Kidney (tissue), 14 donors: ENCODE results near the gene ADIPOR2. TPM values are rescaled to one million over a fixed set of nuclear protein-coding genes. Genes with fewer than 3 reads are reported as not detected.
"Not testable (repeated sequence)": the region's sequence is repeated elsewhere in the genome, so short reads cannot be mapped to it uniquely, and the experiment has no call there.

ENCODE experiments used
- DNase-seq, 5 donors: peaks; one replicate each; pipeline ENCODE4 v3.0.0-alpha.2; 2013 to 2020
- FAIRE-seq: peaks from 2 replicates; lab custom pipeline; 2012; peaks lifted over from hg19 to GRCh38; lab: Jason Lieb, UNC
- H3K27ac ChIP-seq, 2 donors: one replicate each; pipeline ENCODE4 v1.7.0; 2013; ENCODE audit warnings: low read depth in 2 of 2, low read length in 2 of 2, inconsistent platforms in 1 of 2
- H3K27me3 ChIP-seq: one replicate; pipeline ENCODE4 v1.7.1; 2013; ENCODE audit warnings: low read length, inconsistent platforms; ENCODE audit not compliant: control insufficient read depth, insufficient read depth
- H3K36me3 ChIP-seq, 3 donors: one replicate each; pipeline versions ENCODE4 v1.7.0 to v1.7.1; 2013; ENCODE audit warnings: low read length in 3 of 3, control low read depth in 1 of 3, inconsistent platforms in 1 of 3; ENCODE audit not compliant: insufficient read depth in 3 of 3, control insufficient read depth in 2 of 3
- H3K4me1 ChIP-seq, 3 donors: one replicate each; pipeline versions ENCODE4 v1.7.0 to v1.7.1; 2013; ENCODE audit warnings: low read length in 3 of 3, inconsistent platforms in 1 of 3, low read depth in 1 of 3; ENCODE audit not compliant: control insufficient read depth in 2 of 3, insufficient read depth in 2 of 3
- H3K4me3 ChIP-seq, 3 donors: one replicate each; pipeline versions ENCODE4 v1.7.0 to v1.8.1; 2013; ENCODE audit warnings: low read length in 3 of 3, control low read depth in 1 of 3, inconsistent platforms in 1 of 3
- H3K9ac ChIP-seq, 3 donors: one replicate each; pipeline versions ENCODE4 v1.7.0 to v1.7.1; 2013; ENCODE audit warnings: low read length in 3 of 3, control low read depth in 1 of 3, inconsistent platforms in 1 of 3
- H3K9me3 ChIP-seq, 3 donors: one replicate each; pipeline versions ENCODE4 v1.7.0 to v1.7.1; 2013; ENCODE audit warnings: low read length in 3 of 3, control low read depth in 1 of 3, inconsistent platforms in 1 of 3; ENCODE audit not compliant: control insufficient read depth in 2 of 3, insufficient read depth in 1 of 3
- CTCF ChIP-seq: IDR thresholded peaks from 3 replicates; pipeline ENCODE4 v1.5.1; 2012; ENCODE audit warnings: mild to moderate bottlenecking, moderate library complexity, borderline replicate concordance; ENCODE audit not compliant: insufficient read depth; ENCODE audit errors: extremely low read depth
- intact Hi-C: fragments of 100-400 bp; cut with DNase I; formaldehyde crosslinking; loops from one replicate; pipeline ENCODE4 v1.11.1; 2022
- polyA plus RNA-seq: library from polyadenylated mRNA; stranded (reverse); fragments of 350-450 nt; fragmentation: Illumina TruSeq; extraction: RNeasy Lipid Tissue Mini Kit (QIAGEN cat#74804); gene quantifications from one replicate; pipeline ENCODE4 v1.2.3, GENCODE V29; 2014; ENCODE audit warnings: low read depth, low replicate concordance; ENCODE audit not compliant: insufficient read depth
- total RNA-seq: library from RNA; stranded (reverse); fragmentation: NEBNext Ultra II Directional; extraction: Animal tissue kit (Norgen Biotek cat#: 25700); gene quantifications from one replicate; pipeline ENCODE4 v1.2.1, GENCODE V29; 2021
- donor health status: control.
- donor health status: control.
- donor health status: control.
- donor health status: control.
- donor health status: control.
- donor health status: DM: yes; HTN: yes; CAD: no.
- donor health status: Normal renal cell carcinoma (clear cell type).

ADIPOR2 gene
- total and polyA plus RNA-seq, 2 donors from 2014 or later: 26.7 to 50.0 TPM

DNA sequence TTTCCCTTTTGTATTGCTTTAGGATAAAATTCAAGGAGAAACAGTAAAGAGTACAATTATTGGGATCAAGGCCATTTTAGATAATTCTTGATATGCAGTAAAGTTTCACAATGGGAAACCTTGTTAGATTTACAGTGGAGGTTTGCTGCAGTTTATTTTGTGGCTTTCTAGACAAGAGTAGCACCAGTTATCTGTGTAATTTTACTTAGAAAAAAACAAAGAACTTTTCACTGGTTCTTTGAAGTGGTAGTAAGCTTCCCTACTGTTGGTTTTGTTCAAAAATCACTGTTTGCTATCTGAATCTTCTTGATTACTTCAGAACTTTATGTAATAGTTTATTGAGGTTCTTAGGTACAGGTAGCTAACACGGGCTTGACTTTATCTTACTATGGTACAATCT, 42.0 kb downstream of the ADIPOR2 start:
- H3K36me3 ChIP-seq: no peaks in the 10 kb centered on the region
- no peaks in the 10 kb centered on the region for H3K27me3 ChIP-seq
- no peak overlapping the region for H3K27ac ChIP-seq
- H3K4me3 ChIP-seq: no peak overlapping the region
- no peak overlapping the region for H3K9ac ChIP-seq
- FAIRE-seq: no peak
- peaks cover 0 to 2% (median 0%) of the 10 kb centered on the region in 3 donors for H3K4me1 ChIP-seq
- no peak for TF ChIP-seq CTCF
- intact Hi-C loops: no loop called here
- no peaks in the 10 kb centered on the region for H3K9me3 ChIP-seq
- no peak for DNase-seq

DNA sequence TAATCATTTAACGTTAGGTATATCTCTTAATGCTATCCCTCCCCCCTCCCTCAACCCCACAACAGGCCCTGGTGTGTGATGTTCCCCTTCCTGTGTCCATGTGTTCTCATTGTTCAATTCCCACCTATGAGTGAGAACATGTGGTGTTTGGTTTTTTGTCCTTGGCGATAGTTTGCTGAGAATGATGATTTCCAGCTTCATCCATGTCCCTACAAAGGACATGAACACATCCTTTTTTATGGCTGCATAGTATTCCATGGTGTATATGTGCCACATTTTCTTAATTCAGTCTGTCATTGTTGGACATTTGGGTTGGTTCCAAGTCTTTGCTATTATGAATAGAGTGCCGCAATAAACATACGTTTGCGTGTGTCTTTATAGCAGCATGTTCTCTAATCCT, 42.8 kb downstream of the ADIPOR2 start:
- H3K4me1 ChIP-seq, FAIRE-seq, H3K4me3 ChIP-seq, intact Hi-C loops, H3K36me3 ChIP-seq, DNase-seq, H3K9me3 ChIP-seq, H3K27me3 ChIP-seq, H3K27ac ChIP-seq, H3K9ac ChIP-seq: not testable (repeated sequence)

GRCh38 chr12:1737652-1738286, 46.9 kb downstream of the ADIPOR2 start:
- Histone ChIP-seq H3K27me3 (no peaks in the 10 kb centered on the region), H3K36me3 (no peaks in the 10 kb centered on the region), H3K27ac (no peak overlapping the region), H3K9ac (no peak overlapping the region), H3K4me3 (no peak overlapping the region), H3K9me3 (no peaks in the 10 kb centered on the region), H3K4me1 (peaks cover 0 to 2% (median 0%) of the 10 kb centered on the region in 3 donors)
- intact Hi-C loops: no loop called here
- TF ChIP-seq CTCF: no peak
- FAIRE-seq (no peak), DNase-seq (peak in 2 of 5 donors; percentile 12 to 19)

DNA sequence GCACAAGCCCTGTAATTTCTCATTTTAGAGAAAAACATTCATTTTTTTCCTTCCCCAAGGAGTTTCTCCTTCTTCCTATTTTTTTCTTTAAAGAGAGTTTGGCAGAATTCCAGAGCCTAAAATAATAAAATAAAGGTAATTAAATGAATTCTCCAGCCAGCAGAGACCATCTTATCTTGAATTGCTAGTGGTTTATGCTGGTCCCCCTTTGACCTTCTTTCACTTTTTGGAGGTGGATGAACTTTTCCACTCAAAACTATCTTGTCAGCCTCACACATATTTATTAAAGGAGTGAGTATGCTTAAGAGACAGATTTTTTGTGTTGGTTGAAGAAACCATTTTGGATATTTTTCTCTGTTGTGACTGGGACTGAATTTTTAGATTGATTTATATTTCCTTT, 47.6 kb downstream of the ADIPOR2 start:
- FAIRE-seq (no peak), DNase-seq (peak in 2 of 5 donors; percentile 22 to 42)
- Histone ChIP-seq H3K27ac (no peak overlapping the region), H3K4me3 (no peak overlapping the region), H3K4me1 (peaks cover 0 to 2% (median 0%) of the 10 kb centered on the region in 3 donors), H3K9me3 (no peaks in the 10 kb centered on the region), H3K36me3 (no peaks in the 10 kb centered on the region), H3K27me3 (no peaks in the 10 kb centered on the region), H3K9ac (no peak overlapping the region)
- no peak for TF ChIP-seq CTCF
- intact Hi-C loops: no loop called here
